Spleen (tissue), 7 donors: ENCODE measurements around the gene PTPRE.

Source experiments
- CTCF ChIP-seq, 11 experiments: fragments of 200-600 bp in 7 of 11; fragments of 450-650 bp in 4 of 11; sonication (generic) in 4 of 11; IDR thresholded peaks in 8 of 11; conservative IDR thresholded peaks in 3 of 11; 1 replicate in 7 of 11; 2 replicates in 4 of 11; pipeline versions ENCODE4 v1.4.0 to v1.8.0; 2016 to 2021; ENCODE audit warnings: antibody characterized with exemption in 11 of 11, inconsistent platforms in 4 of 11, mild to moderate bottlenecking in 1 of 11
- POLR2A ChIP-seq, 3 donors: fragments of 450-650 bp; IDR thresholded peaks; one replicate each; pipeline ENCODE4 v1.5.1; 2017; ENCODE audit warnings: antibody characterized with exemption in 3 of 3, mild to moderate bottlenecking in 1 of 3
- POLR2AphosphoS5 ChIP-seq, 3 donors: sonication (generic); formaldehyde crosslinking; IDR thresholded peaks; one replicate each; pipeline ENCODE4 v1.5.1; 2017; ENCODE audit warnings: antibody characterized with exemption in 3 of 3
- donor health status: DM: no; HTN: no; CAD: no; lungs with moderate emphysema.
- donor health status: DM: no; HTN: no; CAD: no.
- donor health status: DM: no; HTN: no; CAD: no.

GRCh38 chr10:127948791-127949190, 41.9 kb downstream of the PTPRE start:
- TF ChIP-seq CTCF (IDR thresholded peaks at IDR 0.05 in 8 of 11, conservative IDR thresholded peaks at IDR 0.05 in 3 of 11) (no peak), POLR2A (IDR thresholded peaks at IDR 0.05) (no peak), POLR2AphosphoS5 (IDR thresholded peaks at IDR 0.05) (no peak)
